Astrocyte (in vitro differentiated cells and primary cell): ENCODE results near the gene DOCK2. TPM values are rescaled to one million over a fixed set of nuclear protein-coding genes. Genes with fewer than 3 reads are reported as not detected.
A peak's percentile ranks its signal among the peaks of the same experiment; 100 is the strongest.

Experiments used
- DNase-seq: peaks from one replicate; pipeline ENCODE4 v3.0.0-alpha.2; 2010; ENCODE audit warnings: low read depth
- FAIRE-seq: peaks from 2 replicates; lab custom pipeline; 2011; peaks lifted over from hg19 to GRCh38; lab: Jason Lieb, UNC
- H2AFZ ChIP-seq: 2 replicates; pipeline ENCODE4 v1.6.0; 2012; ENCODE audit warnings: low read depth, low read length, inconsistent platforms
- H3K27ac ChIP-seq: 2 replicates; pipeline ENCODE4 v1.5.1; 2011; ENCODE audit warnings: low read depth, low read length, inconsistent platforms
- H3K27me3 ChIP-seq: 2 replicates; pipeline ENCODE4 v1.6.0; 2011; ENCODE audit warnings: low read length, inconsistent platforms; ENCODE audit not compliant: insufficient read depth
- H3K36me3 ChIP-seq: 2 replicates; pipeline ENCODE4 v1.5.1; 2011; ENCODE audit warnings: low read length, inconsistent platforms; ENCODE audit not compliant: insufficient read depth
- H3K4me1 ChIP-seq: 2 replicates; pipeline ENCODE4 v1.5.1; 2011; ENCODE audit warnings: low read length, inconsistent platforms; ENCODE audit not compliant: insufficient read depth
- H3K4me2 ChIP-seq: 2 replicates; pipeline ENCODE4 v1.6.0; 2012; ENCODE audit warnings: low read length, inconsistent platforms
- H3K4me3 ChIP-seq: 2 replicates; pipeline ENCODE4 v1.5.1; 2011; ENCODE audit warnings: low read depth, mild to moderate bottlenecking, low read length, inconsistent platforms; ENCODE audit not compliant: insufficient read depth
- H3K79me2 ChIP-seq: 2 replicates; pipeline ENCODE4 v1.6.0; 2012; ENCODE audit warnings: mild to moderate bottlenecking, low read length, inconsistent platforms; ENCODE audit not compliant: insufficient read depth
- H3K9ac ChIP-seq: 2 replicates; pipeline ENCODE4 v1.6.0; 2012; ENCODE audit warnings: mild to moderate bottlenecking, low read length, inconsistent platforms
- H3K9me3 ChIP-seq: 2 replicates; pipeline ENCODE4 v1.5.1; 2012; ENCODE audit warnings: low read depth, mild to moderate bottlenecking, low read length, inconsistent platforms; ENCODE audit not compliant: insufficient read depth
- H4K20me1 ChIP-seq: 2 replicates; pipeline ENCODE4 v1.6.0; 2012; ENCODE audit warnings: low read length, inconsistent platforms; ENCODE audit not compliant: insufficient read depth
- H3K27ac Mint-ChIP-seq: one replicate; pipeline ENCODE4 v1.8.0; 2021; ENCODE audit warnings: mild to moderate bottlenecking, mixed read lengths; ENCODE audit not compliant: unreplicated experiment
- H3K27me3 Mint-ChIP-seq: one replicate; pipeline ENCODE4 v1.8.0; 2021; ENCODE audit warnings: low read depth, mixed read lengths; ENCODE audit not compliant: unreplicated experiment
- H3K36me3 Mint-ChIP-seq: one replicate; pipeline ENCODE4 v1.8.0; 2021; ENCODE audit warnings: low read depth, mixed read lengths; ENCODE audit not compliant: unreplicated experiment
- H3K4me1 Mint-ChIP-seq: one replicate; pipeline ENCODE4 v1.8.0; 2021; ENCODE audit warnings: low read depth, mixed read lengths; ENCODE audit not compliant: unreplicated experiment
- H3K4me3 Mint-ChIP-seq: one replicate; pipeline ENCODE4 v1.8.0; 2021; ENCODE audit warnings: mild to moderate bottlenecking, moderate library complexity, mixed read lengths; ENCODE audit not compliant: unreplicated experiment
- H3K9me3 Mint-ChIP-seq: one replicate; pipeline ENCODE4 v1.8.0; 2021; ENCODE audit warnings: mild to moderate bottlenecking, mixed read lengths; ENCODE audit not compliant: unreplicated experiment
- CTCF ChIP-seq: IDR thresholded peaks from 2 replicates; pipeline ENCODE4 v1.5.1; 2011; ENCODE audit warnings: low read depth, mild to moderate bottlenecking, inconsistent platforms, low read length, moderate library complexity; ENCODE audit not compliant: insufficient read depth
- EZH2 ChIP-seq: IDR thresholded peaks from 2 replicates; pipeline ENCODE4 v1.6.1; 2012; ENCODE audit warnings: mild to moderate bottlenecking, low read length, inconsistent platforms; ENCODE audit not compliant: insufficient read depth
- total RNA-seq: library from RNA; stranded (reverse); gene quantifications from 2 replicates; pipeline ENCODE4 v1.2.1, GENCODE V29; 2021

DOCK2 gene
- total RNA-seq, 1 donor from 2014 or later, result 0.66 TPM

GRCh38 chr5:169696621-169697510 is 59.8 kb downstream of the DOCK2 start:
- peak; percentile 50 for DNase-seq
- Mint-ChIP-seq H3K27me3 (no peaks in the 10 kb centered on the region), H3K36me3 (no peaks in the 10 kb centered on the region), H3K9me3 (no peaks in the 10 kb centered on the region), H3K4me1 (peaks cover 35% of the 10 kb centered on the region), H3K4me3 (no peak overlapping the region), H3K27ac (peak overlapping the region; percentile 90)
- Histone ChIP-seq H3K36me3 (no peaks in the 10 kb centered on the region), H3K79me2 (no peaks in the 10 kb centered on the region), H3K9me3 (no peaks in the 10 kb centered on the region), H3K27me3 (no peaks in the 10 kb centered on the region), H3K9ac (peak overlapping the region; percentile 74), H3K4me3 (peak overlapping the region; percentile 14), H3K4me2 (peak overlapping the region; percentile 79), H3K27ac (peak overlapping the region; percentile 99), H2AFZ (no peak overlapping the region), H4K20me1 (no peaks in the 10 kb centered on the region), H3K4me1 (peaks cover 30% of the 10 kb centered on the region)
- no peak for FAIRE-seq
- TF ChIP-seq EZH2 (no peak), CTCF (no peak)

- Histone ChIP-seq H3K4me3 (no peak overlapping the region), H3K4me2 (peak overlapping the region; percentile 79)
- TF ChIP-seq CTCF (no peak), EZH2 (no peak)
Measured at GRCh38 chr5:169697511-169697890, 60.4 kb downstream of the DOCK2 start.

GRCh38 chr5:169697976-169698375 is 60.9 kb downstream of the DOCK2 start:
- Histone ChIP-seq H3K9ac (no peak overlapping the region), H4K20me1 (no peaks in the 10 kb centered on the region), H3K4me1 (peaks cover 39% of the 10 kb centered on the region), H3K4me2 (no peak overlapping the region), H3K27me3 (no peaks in the 10 kb centered on the region), H3K36me3 (no peaks in the 10 kb centered on the region), H2AFZ (no peak overlapping the region), H3K4me3 (no peak overlapping the region), H3K27ac (peak overlapping the region; percentile 99), H3K9me3 (no peaks in the 10 kb centered on the region), H3K79me2 (no peaks in the 10 kb centered on the region)
- no peaks in the 10 kb centered on the region for H3K9me3 Mint-ChIP-seq
- TF ChIP-seq EZH2 (no peak), CTCF (no peak)
- FAIRE-seq (no peak), DNase-seq (no peak)
- H3K27ac Mint-ChIP-seq, result peak overlapping the region; percentile 75
- peaks cover 39% of the 10 kb centered on the region for H3K4me1 Mint-ChIP-seq
- H3K4me3 Mint-ChIP-seq, result no peak overlapping the region
- H3K36me3 Mint-ChIP-seq, result no peaks in the 10 kb centered on the region
- no peaks in the 10 kb centered on the region for H3K27me3 Mint-ChIP-seq

More at GRCh38 chr5:169697511-169697890, 60.4 kb downstream of the DOCK2 start:
- no peaks in the 10 kb centered on the region for H3K9me3 ChIP-seq
- peak overlapping the region; percentile 74 for H3K9ac ChIP-seq
- no peak overlapping the region for H2AFZ ChIP-seq
- FAIRE-seq (no peak), DNase-seq (no peak)
- H3K27me3 ChIP-seq, result no peaks in the 10 kb centered on the region
- H3K4me1 Mint-ChIP-seq, result peaks cover 37% of the 10 kb centered on the region
- peak overlapping the region; percentile 34 for H3K27ac Mint-ChIP-seq
- H3K36me3 Mint-ChIP-seq, result no peaks in the 10 kb centered on the region
- peaks cover 35% of the 10 kb centered on the region for H3K4me1 ChIP-seq
- H3K79me2 ChIP-seq, result no peaks in the 10 kb centered on the region
- no peaks in the 10 kb centered on the region for H3K36me3 ChIP-seq
- H3K9me3 Mint-ChIP-seq, result no peaks in the 10 kb centered on the region
- H3K4me3 Mint-ChIP-seq, result no peak overlapping the region
- H3K27me3 Mint-ChIP-seq, result no peaks in the 10 kb centered on the region
- H3K27ac ChIP-seq, result peak overlapping the region; percentile 99
- no peaks in the 10 kb centered on the region for H4K20me1 ChIP-seq
